ENCODE measurements around the gene TJAP1.

TJAP1 gene

GRCh38 chr6:43442935-43443334 lies 34.4 kb upstream of the TJAP1 start:
- Histone ChIP-seq H3K4me3 (no peak overlapping the region), H3K27me3 (no peaks in the 10 kb centered on the region), H3K27ac (no peak overlapping the region), H3K4me1 (no peaks in the 10 kb centered on the region), H3K9me3 (no peaks in the 10 kb centered on the region), H3K36me3 (peaks cover 73 to 99% (median 76%) of the 10 kb centered on the region in 3 donors)
- DNase-seq, result no peak
- intact Hi-C loops (cut with DNase I; ENCODE audit: low total_unique reads), result no loop called here
- no peak for TF ChIP-seq CTCF (IDR thresholded peaks at IDR 0.05)

GRCh38 chr6:43444036-43444435 lies 33.3 kb upstream of the TJAP1 start:
- H3K36me3 ChIP-seq, result peaks cover 74 to 99% (median 87%) of the 10 kb centered on the region in 3 donors
- no peak for TF ChIP-seq CTCF (IDR thresholded peaks at IDR 0.05)
- no peak overlapping the region for H3K27ac ChIP-seq
- H3K27me3 ChIP-seq, result no peaks in the 10 kb centered on the region
- intact Hi-C loops (cut with DNase I; ENCODE audit: low total_unique reads), result no loop called here
- DNase-seq, result no peak
- no peaks in the 10 kb centered on the region for H3K4me1 ChIP-seq
- no peaks in the 10 kb centered on the region for H3K9me3 ChIP-seq
- no peak overlapping the region for H3K4me3 ChIP-seq

- no peak overlapping the region for H3K27ac ChIP-seq
- peaks cover 74 to 99% (median 92%) of the 10 kb centered on the region in 3 donors for H3K36me3 ChIP-seq
- no peaks in the 10 kb centered on the region for H3K9me3 ChIP-seq
- no peaks in the 10 kb centered on the region for H3K4me1 ChIP-seq
- H3K4me3 ChIP-seq, result no peak overlapping the region
- no peak for DNase-seq
- TF ChIP-seq CTCF (IDR thresholded peaks at IDR 0.05), result no peak
- intact Hi-C loops (cut with DNase I; ENCODE audit: low total_unique reads), result no loop called here
- H3K27me3 ChIP-seq, result no peaks in the 10 kb centered on the region
These were observed 32.8 kb upstream of the TJAP1 start for GRCh38 chr6:43444582-43444981.

GRCh38 chr6:43445576-43445975 lies 31.8 kb upstream of the TJAP1 start:
- peaks cover 81 to 100% (median 94%) of the 10 kb centered on the region in 3 donors for H3K36me3 ChIP-seq
- H3K4me3 ChIP-seq, result no peak overlapping the region
- H3K4me1 ChIP-seq, result no peaks in the 10 kb centered on the region
- no peak for DNase-seq
- no peaks in the 10 kb centered on the region for H3K27me3 ChIP-seq
- H3K27ac ChIP-seq, result no peak overlapping the region
- intact Hi-C loops (cut with DNase I; ENCODE audit: low total_unique reads), result no loop called here
- no peak for TF ChIP-seq CTCF (IDR thresholded peaks at IDR 0.05)
- no peaks in the 10 kb centered on the region for H3K9me3 ChIP-seq

GRCh38 chr6:43447604-43448003 lies 29.8 kb upstream of the TJAP1 start:
- Histone ChIP-seq H3K36me3 (peaks cover 65 to 97% (median 88%) of the 10 kb centered on the region in 3 donors), H3K9me3 (no peaks in the 10 kb centered on the region), H3K27me3 (no peaks in the 10 kb centered on the region), H3K4me3 (no peak overlapping the region), H3K4me1 (no peaks in the 10 kb centered on the region), H3K27ac (no peak overlapping the region)
- TF ChIP-seq CTCF (IDR thresholded peaks at IDR 0.05), result no peak
- no peak for DNase-seq
- intact Hi-C loops (cut with DNase I; ENCODE audit: low total_unique reads), result no loop called here

GRCh38 chr6:43448916-43449315 lies 28.5 kb upstream of the TJAP1 start:
- no peak for DNase-seq
- intact Hi-C loops (cut with DNase I; ENCODE audit: low total_unique reads), result no loop called here
- Histone ChIP-seq H3K4me3 (no peak overlapping the region), H3K9me3 (no peaks in the 10 kb centered on the region), H3K36me3 (peaks cover 52 to 84% (median 75%) of the 10 kb centered on the region in 3 donors), H3K27ac (no peak overlapping the region), H3K4me1 (no peaks in the 10 kb centered on the region), H3K27me3 (no peaks in the 10 kb centered on the region)
- no peak for TF ChIP-seq CTCF (IDR thresholded peaks at IDR 0.05)

Data from tibial artery (tissue), 4 donors.